GM18867 (cell line): ENCODE results near the gene HEPH.
"Not testable (repeated sequence)": the region's sequence is repeated elsewhere in the genome, so short reads cannot be mapped to it uniquely, and the experiment has no call there.

ENCODE experiments used
- ATAC-seq: cut with Tn5 transposase; IDR thresholded peaks from one replicate; pipeline ENCODE4 v1.9.1; 2021; ENCODE audit warnings: mild to moderate bottlenecking, moderate library complexity; ENCODE audit not compliant: unreplicated experiment

HEPH gene

GRCh38 chrX:66200855-66201795, 37.1 kb downstream of the HEPH start:
- ATAC-seq = no peak

- ATAC-seq = no peak
Measured at GRCh38 chrX:66203114-66203513, 39.1 kb downstream of the HEPH start.

GRCh38 chrX:66221856-66222255, 57.8 kb downstream of the HEPH start:
- no peak for ATAC-seq

- no peak for ATAC-seq
Measured at GRCh38 chrX:66232296-66232695, 68.2 kb downstream of the HEPH start.

GRCh38 chrX:66233209-66233608, 69.2 kb downstream of the HEPH start:
- no peak for ATAC-seq

GRCh38 chrX:66233904-66234303, 69.9 kb downstream of the HEPH start:
- not testable (repeated sequence) for ATAC-seq

- no peak for ATAC-seq
Measured at GRCh38 chrX:66255359-66255967, 91.4 kb downstream of the HEPH start.

GRCh38 chrX:66262807-66263206, 98.8 kb downstream of the HEPH start:
- no peak for ATAC-seq
